ENCODE measurements around the gene TXNL4A.
A peak's percentile ranks its signal among the peaks of the same experiment; 100 is the strongest.

TXNL4A gene

DNA sequence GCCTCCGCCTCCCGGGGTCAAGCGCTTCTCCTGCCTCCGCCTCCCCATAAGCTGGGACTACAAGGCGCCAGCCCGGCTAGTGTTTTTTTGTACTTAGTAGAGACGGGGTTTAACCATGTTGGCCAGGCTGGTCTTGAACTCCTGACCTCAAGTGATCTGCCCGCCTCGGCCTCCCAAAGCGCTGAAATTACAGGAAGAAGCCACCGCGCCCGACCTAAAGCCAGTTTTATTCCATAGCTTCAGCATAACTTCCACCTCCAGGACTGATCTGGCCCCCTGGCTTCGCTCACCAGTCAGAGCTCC is 783 bp upstream of the TXNL4A start:
- H2AFZ ChIP-seq (ENCODE audit: low read depth, low read length, severe bottlenecking), result no peak overlapping the region
- no peak overlapping the region for H3K27ac ChIP-seq (ENCODE audit: low read depth, low read length)
- peak overlapping the region; percentile 93; the same call in 1 of the 2 replicates for H3K9ac ChIP-seq (ENCODE audit: low read length)

GRCh38 chr18:79988071-79988450 is 302 bp downstream of the TXNL4A start:
- H3K79me2 ChIP-seq (ENCODE audit: insufficient read depth, low read length), result peaks cover 51% of the 10 kb centered on the region

More for the DNA sequence above, 783 bp upstream of the TXNL4A start:
- Histone ChIP-seq H3K79me2 (ENCODE audit: insufficient read depth, low read length) (peaks cover 41% of the 10 kb centered on the region), H3F3A (ENCODE audit: insufficient read depth) (no peaks in the 10 kb centered on the region), H3K4me3 (ENCODE audit: insufficient read depth, low read length, poor library complexity, severe bottlenecking) (peak overlapping the region; percentile 91), H3K27me3 (ENCODE audit: low read length) (no peaks in the 10 kb centered on the region), H3K36me3 (ENCODE audit: low read length) (peaks cover 3% of the 10 kb centered on the region), H4K20me1 (ENCODE audit: low read depth, low read length) (peaks cover 24% of the 10 kb centered on the region; the same call in 1 of the 2 replicates), H3K9me2 (replicated peaks; ENCODE audit: insufficient read depth, low read length) (no peaks in the 10 kb centered on the region), H3K4me2 (ENCODE audit: low read depth, low read length, poor library complexity, severe bottlenecking) (peak overlapping the region; percentile 81), H3K9me3 (ENCODE audit: insufficient read depth, low read length) (no peaks in the 10 kb centered on the region)
- TF ChIP-seq EZH2phosphoT487 (conservative IDR thresholded peaks at IDR 0.05; ENCODE audit: low read length), result no peak
- TF ChIP-seq, protein P1, sequence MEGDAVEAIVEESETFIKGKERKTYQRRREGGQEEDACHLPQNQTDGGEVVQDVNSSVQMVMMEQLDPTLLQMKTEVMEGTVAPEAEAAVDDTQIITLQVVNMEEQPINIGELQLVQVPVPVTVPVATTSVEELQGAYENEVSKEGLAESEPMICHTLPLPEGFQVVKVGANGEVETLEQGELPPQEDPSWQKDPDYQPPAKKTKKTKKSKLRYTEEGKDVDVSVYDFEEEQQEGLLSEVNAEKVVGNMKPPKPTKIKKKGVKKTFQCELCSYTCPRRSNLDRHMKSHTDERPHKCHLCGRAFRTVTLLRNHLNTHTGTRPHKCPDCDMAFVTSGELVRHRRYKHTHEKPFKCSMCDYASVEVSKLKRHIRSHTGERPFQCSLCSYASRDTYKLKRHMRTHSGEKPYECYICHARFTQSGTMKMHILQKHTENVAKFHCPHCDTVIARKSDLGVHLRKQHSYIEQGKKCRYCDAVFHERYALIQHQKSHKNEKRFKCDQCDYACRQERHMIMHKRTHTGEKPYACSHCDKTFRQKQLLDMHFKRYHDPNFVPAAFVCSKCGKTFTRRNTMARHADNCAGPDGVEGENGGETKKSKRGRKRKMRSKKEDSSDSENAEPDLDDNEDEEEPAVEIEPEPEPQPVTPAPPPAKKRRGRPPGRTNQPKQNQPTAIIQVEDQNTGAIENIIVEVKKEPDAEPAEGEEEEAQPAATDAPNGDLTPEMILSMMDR (IDR thresholded peaks at IDR 0.05; ENCODE audit: insufficient read depth, low read length, poor library complexity, severe bottlenecking), result no peak

DNA sequence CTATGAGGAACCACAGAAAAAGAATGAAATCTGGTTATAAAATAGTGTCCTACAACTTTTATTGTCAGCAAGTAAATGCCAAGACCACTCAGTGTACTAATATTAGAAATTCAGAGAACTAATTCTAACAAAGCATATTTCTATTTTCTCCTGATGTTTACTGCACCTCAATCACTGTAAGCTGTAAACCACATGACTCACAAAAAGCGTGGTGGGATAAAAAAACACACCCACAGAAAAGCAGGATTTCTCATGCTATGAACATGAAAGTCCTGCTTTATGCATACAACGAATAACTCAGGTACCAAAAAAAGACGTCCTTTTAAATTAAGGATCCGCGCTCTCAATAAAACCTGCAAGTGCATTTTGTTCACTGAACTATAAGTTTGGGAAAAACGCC is 797 bp downstream of the TXNL4A start:
- H3K9me3 ChIP-seq (ENCODE audit: insufficient read depth, low read length), result no peaks in the 10 kb centered on the region
- peak overlapping the region; percentile 91 for H3K4me3 ChIP-seq (ENCODE audit: insufficient read depth, low read length, poor library complexity, severe bottlenecking)
- TF ChIP-seq, protein P1 (IDR thresholded peaks at IDR 0.05; ENCODE audit: insufficient read depth, low read length, poor library complexity, severe bottlenecking), result no peak
- no peak for TF ChIP-seq EZH2phosphoT487 (conservative IDR thresholded peaks at IDR 0.05; ENCODE audit: low read length)
- H3K9ac ChIP-seq (ENCODE audit: low read length), result peak overlapping the region; percentile 93
- peak overlapping the region; percentile 81 for H3K4me2 ChIP-seq (ENCODE audit: low read depth, low read length, poor library complexity, severe bottlenecking)
- peaks cover 32% of the 10 kb centered on the region; the same call in 1 of the 2 replicates for H4K20me1 ChIP-seq (ENCODE audit: low read depth, low read length)
- no peaks in the 10 kb centered on the region for H3K27me3 ChIP-seq (ENCODE audit: low read length)
- H2AFZ ChIP-seq (ENCODE audit: low read depth, low read length, severe bottlenecking), result peak overlapping the region; percentile 97
- H3K27ac ChIP-seq (ENCODE audit: low read depth, low read length), result peak overlapping the region; percentile 66
- H3K9me2 ChIP-seq (replicated peaks; ENCODE audit: insufficient read depth, low read length), result no peaks in the 10 kb centered on the region
- peaks cover 3% of the 10 kb centered on the region for H3K36me3 ChIP-seq (ENCODE audit: low read length)
- H3K79me2 ChIP-seq (ENCODE audit: insufficient read depth, low read length), result peaks cover 56% of the 10 kb centered on the region
- no peaks in the 10 kb centered on the region for H3F3A ChIP-seq (ENCODE audit: insufficient read depth)

More at GRCh38 chr18:79988071-79988450, 302 bp downstream of the TXNL4A start:
- H3K4me3 ChIP-seq (ENCODE audit: insufficient read depth, low read length, poor library complexity, severe bottlenecking), result peak overlapping the region; percentile 91
- H3K9me3 ChIP-seq (ENCODE audit: insufficient read depth, low read length), result no peaks in the 10 kb centered on the region
- H3K9ac ChIP-seq (ENCODE audit: low read length), result peak overlapping the region; percentile 93
- peak overlapping the region; percentile 97 for H2AFZ ChIP-seq (ENCODE audit: low read depth, low read length, severe bottlenecking)
- peak overlapping the region; percentile 81 for H3K4me2 ChIP-seq (ENCODE audit: low read depth, low read length, poor library complexity, severe bottlenecking)
- TF ChIP-seq EZH2phosphoT487 (conservative IDR thresholded peaks at IDR 0.05; ENCODE audit: low read length), result no peak
- TF ChIP-seq, protein P1 (IDR thresholded peaks at IDR 0.05; ENCODE audit: insufficient read depth, low read length, poor library complexity, severe bottlenecking), result peak; percentile 33
- no peaks in the 10 kb centered on the region for H3K9me2 ChIP-seq (replicated peaks; ENCODE audit: insufficient read depth, low read length)
- H3K27me3 ChIP-seq (ENCODE audit: low read length), result no peaks in the 10 kb centered on the region
- H3K27ac ChIP-seq (ENCODE audit: low read depth, low read length), result peak overlapping the region; percentile 66
- H4K20me1 ChIP-seq (ENCODE audit: low read depth, low read length), result peaks cover 31% of the 10 kb centered on the region; the same call in 1 of the 2 replicates
- no peaks in the 10 kb centered on the region for H3F3A ChIP-seq (ENCODE audit: insufficient read depth)
- peaks cover 3% of the 10 kb centered on the region for H3K36me3 ChIP-seq (ENCODE audit: low read length)

Data from SU-DHL-6 (cell line).